ENCODE measurements around the gene DNAH10.

The DNAH10 gene

DNA sequence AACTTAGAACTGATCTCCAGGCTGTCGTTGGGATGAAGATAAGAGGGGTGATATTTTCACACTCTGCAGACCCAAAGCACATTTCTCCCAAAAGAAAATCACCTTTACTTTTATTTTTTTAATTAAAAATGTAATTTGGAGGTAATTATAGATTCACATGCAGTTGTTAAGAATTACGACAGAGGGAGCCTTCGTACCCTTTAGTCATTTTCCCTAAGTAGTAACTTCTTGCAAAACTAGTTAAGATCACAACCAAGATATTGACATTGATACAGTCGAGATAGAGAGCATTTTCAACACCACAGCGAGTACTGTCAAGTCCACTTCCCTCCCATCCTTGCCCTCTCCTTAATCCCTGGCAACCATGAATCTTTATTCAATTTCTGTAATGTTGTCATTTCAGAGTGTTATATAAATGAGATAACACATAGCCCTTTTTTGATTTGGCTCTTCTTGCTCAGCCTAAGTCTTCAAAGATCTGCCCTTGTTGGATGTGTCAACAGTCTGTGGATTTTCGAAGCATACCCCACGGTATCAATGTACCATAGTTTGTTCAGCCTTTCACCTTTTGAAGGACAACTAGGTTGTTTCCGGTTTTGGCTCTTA is 39.6 kb downstream of the DNAH10 start:
- no peak for FAIRE-seq

DNA sequence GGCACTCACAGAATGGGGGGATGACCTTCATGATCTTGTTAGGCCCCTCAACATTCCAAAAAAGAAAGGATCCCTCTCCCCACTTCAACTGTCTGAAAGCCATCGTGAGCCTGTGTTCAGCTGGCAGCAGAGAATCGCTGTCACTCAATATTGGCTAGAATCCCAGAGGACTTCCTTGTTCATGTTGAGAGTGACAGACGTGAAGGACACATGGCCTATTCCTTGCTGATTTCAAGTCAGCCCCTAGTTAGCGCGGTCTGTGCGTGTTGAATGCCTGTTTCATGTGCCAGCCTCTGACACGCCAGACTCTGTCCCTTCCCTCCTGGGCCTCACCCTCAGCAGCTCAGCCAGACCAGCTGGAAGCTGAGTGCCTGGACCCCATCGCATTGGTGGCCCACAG is 43.1 kb downstream of the DNAH10 start:
- no peak for FAIRE-seq

DNA sequence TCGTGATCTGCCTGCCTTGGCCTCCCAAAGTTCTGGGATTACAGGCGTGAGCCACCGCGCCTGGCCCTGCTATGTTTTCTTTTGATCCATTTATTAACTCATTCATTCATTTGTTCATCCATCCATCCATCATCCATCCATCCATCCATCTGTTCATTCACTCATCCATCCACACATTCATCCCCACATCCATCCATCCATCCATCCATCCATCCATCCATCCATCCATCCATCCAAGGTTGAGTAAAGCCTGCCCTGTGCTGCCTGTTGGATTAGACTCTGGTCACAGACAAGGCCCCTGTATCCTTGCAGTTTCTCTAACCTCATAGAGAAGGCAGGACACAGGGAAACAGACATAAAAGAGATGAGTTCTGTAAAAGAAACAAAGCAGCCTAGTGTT is 44.9 kb downstream of the DNAH10 start:
- FAIRE-seq = no peak

DNA sequence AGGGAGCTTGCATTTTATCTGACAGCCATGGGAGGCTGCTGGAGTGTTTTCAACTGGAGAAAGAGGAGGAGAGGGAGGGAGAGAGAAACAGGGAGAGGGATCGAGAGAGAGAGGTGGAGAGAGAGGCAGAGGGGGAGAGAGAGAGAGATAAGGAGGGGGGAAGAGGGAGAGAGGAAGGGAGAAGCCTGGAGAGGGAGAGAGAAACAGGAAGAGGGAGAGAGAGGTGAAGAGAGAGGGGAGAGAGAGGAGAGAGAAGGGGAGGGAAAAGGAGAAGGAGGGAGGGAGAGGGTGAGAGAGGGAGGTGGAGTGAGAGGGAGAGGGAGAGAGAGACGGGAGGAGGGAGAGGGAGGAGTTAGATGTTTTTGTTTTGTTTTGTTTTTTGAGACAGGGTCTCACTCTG is 45.6 kb downstream of the DNAH10 start:
- FAIRE-seq = no peak

DNA sequence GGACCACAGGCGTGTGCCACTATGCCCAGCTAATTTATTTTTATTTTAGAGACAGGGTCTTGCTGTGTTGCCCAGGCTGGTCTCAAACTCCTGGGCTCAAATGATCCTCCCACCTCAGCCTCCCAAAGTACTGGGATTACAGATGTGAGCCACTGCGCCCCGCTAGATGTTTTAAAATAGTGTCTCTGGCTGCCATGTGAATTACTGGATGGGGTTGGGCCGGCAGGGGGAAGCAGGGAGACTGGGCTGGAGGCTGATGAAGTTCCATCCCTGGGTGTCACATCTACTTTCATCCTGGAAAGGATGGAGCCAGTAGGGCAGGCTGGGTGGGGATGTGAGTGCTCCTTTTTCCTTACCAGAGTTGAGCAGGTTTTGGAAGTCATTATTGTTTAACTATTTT is 46.1 kb downstream of the DNAH10 start:
- no peak for FAIRE-seq

DNA sequence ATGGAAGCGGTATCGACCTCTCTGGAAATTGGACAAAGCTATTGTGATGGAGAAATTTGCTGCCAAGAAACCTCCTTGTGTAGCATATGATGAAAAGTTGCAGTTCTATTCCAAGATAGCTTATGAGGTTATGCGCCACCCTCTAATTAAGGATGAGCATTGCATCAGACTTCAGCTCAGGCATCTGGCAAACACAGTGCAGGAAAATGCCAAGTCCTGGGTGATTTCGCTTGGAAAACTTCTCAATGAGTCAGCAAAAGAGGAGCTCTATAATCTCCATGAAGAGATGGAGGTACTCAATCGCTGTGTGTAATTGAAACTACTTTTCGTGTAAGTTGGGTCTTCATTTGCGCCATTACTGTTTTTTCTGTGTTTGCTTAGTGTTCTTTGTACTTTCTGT is 51.2 kb downstream of the DNAH10 start:
- FAIRE-seq = no peak

DNA sequence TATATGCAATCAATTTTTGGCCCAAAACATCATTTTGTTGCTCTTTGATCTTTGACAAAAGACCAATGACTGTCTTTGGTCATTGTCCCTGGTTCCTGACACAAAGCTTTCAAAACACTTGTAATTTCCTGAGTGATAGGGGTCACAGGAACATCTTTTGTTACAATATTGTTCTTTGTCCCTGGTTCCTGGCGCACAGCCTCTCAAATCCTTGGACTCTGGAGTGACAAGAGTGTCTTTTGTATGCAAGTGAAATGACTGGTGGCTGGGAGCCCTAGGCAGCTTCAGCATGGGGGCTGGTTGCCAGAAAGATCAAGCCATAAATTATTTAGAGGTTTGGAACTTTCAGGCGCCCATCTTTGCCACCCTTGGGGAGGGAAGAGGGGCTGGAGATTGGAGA is 53.9 kb downstream of the DNAH10 start:
- no peak for FAIRE-seq

DNA sequence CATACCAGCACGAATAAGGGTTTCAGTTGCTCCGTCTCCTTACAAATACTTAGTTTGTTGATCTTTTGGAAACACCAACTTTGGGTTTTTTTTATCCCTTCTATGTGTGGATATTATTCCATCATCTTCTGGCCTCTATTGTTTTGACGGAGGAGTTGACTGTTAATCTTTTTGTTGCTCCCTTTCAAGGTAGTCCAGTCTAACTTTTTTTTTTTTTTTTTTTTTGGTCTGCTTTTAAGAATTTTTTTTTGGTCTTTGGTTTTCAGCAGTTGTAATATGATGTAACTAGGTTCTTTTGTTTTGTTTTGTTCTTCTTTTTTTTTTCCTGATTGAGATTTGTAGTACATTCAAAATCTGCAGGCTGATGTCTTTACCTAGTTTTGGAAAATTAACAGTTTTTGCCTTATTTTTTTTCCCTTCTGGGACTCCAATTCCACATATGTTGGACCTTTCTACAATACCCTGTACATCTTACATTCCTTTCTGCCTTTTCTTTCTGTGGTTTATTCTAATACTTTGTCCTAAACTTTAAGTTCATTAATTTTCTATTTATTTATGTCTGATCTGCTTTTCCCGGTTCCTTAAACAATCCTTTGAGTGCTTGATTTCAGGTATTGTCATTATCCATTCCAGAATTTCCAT is 54.9 kb downstream of the DNAH10 start:
- FAIRE-seq = no peak

DNA sequence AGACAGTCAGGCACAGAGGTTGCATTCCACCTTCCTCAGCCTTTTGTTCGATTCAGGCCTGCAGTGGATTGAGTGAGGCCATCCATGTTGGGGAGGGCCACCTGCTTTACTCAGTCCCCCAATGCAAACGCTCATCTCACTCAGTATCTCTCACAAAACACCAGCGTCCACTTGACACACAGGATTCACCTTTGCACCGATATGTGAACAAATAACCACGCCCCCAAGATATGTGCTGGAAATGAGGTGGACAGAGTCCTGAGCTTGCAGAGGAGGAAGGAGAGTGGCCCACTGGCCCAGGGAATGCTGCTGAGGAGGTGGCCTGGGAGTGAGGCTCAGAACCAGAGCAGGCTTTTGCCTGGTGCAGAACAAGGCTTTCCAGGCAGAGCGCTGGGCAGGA is 60.7 kb downstream of the DNAH10 start:
- FAIRE-seq = no peak

DNA sequence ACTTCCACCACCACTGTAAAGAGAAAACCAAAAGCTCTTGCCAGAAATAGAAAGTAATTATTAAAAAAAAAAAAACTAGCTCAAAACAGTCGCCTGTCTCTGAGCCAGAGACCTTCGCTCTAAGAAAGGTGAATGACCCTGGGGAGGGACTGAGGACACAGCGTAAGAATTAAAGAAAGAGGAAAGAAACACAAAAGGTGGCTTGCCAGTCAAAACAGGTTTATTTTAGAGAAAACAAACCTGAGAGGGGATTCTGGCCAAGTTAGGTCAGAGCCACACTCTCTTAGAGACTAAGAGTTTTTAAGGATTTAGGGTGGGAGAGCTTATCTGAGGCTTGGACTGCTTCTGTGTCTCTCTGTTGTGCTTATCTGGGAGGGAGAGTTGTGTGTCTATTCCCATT is 66.0 kb downstream of the DNAH10 start:
- no peak for FAIRE-seq

DNA sequence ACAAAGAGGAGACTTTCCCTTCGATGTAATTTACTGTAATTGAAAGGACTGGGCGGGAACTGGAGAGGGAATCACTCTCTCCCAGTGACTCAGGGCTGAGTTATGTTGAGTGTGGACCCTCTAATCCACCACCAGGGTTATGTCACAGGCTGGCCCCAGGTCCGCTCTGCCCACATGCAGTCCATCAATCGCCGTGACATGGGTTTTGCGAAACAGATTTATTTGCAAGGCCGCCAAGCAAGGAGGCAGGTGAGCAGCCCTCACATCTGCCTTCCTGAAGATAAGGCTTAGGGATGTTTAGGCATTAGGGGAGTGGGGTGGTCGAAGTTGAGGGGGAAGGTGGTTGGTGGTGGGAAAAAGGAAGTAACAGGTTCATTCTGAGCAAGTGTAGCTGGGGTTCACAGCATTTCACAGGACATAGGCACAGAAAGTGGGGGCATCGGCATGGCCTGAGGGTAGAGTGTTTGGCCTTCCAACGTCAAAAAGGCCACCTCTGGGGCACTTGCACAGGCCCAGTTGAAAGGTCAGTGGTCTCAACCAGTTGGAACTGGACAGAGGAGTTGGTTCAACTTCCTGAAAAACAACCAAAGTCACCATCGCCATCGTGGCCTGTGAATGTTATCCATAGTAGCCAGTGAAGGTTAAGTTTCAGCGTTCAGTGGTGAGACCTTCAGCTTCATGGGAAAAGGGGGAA is 66.9 kb downstream of the DNAH10 start:
- no peak for FAIRE-seq

DNA sequence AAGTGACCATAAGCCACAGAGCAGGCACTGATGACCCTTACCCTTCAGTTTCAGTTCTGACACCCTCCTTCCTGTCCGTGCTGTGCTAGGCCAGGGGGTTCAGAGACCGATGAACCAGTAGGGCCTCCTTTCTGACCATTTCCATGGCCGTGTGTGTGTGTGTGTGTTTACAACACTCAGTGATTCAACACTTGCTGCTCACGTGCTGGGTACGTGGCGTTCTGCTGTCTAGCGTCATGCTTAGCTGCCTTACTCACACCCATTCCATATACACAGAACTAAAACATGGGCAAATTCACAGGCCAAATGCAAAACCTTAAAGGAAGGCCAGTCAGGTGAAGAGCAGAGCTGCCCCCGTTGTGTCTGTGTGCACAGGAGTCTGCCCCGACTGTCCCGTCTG is 67.5 kb downstream of the DNAH10 start:
- no peak for FAIRE-seq

DNA sequence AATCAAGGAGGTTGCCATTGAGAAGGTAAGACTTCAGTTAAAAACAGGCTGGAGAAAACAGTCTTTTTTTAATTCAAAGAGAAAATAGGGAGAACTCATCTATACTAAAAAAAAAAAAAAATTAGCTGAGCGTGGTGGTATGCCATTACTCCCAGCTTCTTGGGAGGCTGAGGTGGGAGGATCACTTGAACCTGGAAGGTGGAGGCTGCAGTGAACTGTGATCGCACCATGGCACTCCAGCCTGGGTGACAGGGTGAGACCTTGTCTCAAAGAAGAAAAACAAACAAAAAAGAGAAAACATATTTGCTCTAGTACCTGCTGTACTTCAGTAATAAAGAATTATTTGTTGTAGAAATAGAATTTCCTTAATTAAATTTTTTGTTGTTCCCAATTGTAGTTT is 68.6 kb downstream of the DNAH10 start:
- FAIRE-seq = no peak

DNA sequence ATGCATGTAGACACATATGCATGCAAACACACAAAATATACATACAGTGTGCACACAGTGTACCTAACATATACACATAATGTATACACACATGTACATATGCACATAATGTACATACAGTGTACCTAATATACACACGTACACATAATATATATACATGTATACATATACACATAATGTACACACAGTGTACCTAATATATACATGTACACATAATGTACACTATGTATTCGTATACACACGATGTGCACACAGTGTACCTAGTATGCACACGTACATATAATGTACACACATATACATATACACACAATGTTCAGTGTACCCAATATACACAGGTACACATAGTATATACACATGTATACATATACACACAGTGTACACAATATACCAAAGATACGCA is 70.0 kb downstream of the DNAH10 start:
- FAIRE-seq = no peak

DNA sequence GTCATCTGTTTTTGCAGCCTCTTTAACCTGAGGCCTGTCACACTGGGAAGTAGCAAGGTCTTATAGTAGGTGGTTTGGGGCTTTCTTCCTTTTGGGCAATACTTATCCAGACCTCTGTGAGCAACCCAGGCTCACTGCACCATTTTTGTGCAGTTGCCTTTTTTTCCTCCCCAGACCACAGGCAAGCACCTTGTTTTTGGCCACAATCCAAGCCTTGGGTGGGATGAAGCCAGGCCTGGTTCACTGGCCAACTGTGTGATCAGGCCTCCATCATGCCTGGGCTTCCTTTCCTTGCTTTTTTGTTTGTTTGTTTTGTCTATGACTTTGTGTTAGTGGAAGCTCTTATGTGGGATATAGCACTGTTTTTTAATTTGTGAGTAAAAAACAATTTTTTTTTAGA is 71.7 kb downstream of the DNAH10 start:
- no peak for FAIRE-seq

DNA sequence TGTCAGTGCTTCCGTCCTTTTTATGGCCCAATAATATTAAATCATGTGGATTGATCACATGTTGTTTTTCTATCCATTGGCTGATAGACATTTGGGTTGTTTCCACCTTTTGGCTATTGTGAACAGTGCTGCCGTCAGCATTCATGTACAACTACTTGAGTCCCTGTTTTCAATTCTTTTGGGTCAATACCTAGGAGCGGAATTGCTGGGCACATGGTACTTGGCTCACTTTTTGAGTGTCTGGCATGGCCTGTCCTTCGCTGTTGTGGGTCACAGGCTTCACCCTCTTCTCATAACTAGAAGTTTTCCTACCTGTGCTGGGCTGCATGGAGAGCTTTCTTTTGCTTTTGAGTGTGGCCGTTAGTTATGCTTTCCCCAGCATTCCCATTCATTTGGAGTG is 72.7 kb downstream of the DNAH10 start:
- no peak for FAIRE-seq

DNA sequence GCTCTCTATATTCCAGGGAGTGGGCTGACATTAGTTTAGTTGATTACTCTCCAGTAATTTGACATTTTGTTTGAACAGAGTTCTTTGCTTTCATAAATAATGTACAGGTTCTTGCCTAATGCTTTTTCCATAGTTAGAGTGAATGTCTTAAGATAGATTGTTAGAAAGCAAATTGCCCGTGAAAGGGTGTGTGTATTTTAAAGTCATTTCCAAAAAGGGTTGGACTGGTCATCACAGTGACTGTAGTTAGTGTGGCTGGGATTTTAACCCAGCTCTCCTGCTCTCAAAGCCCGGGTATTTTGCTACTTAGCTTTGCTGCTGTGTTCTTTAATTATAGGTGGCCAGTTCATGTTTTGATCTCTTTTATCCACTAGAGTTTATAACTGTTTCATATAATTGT is 74.2 kb downstream of the DNAH10 start:
- no peak for FAIRE-seq

DNA sequence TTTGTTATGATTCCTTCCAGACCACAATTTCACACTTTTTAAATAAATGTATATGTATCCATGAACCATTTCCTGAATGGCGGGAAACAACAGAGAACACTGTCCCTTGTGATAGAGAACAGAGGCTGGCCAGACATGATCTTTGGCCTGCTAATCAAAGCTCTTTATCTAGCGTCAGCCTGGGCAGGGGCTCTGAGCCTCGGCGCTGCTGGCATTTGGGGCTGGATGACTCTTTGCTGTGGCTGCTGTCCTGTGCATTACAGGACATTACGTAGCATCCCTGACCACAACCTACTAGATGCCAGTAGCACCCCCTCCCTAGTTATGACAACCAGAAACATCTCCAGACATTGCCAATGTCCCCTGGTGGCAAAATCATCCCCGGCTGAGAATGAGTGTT is 77.7 kb downstream of the DNAH10 start:
- no peak for FAIRE-seq

DNA sequence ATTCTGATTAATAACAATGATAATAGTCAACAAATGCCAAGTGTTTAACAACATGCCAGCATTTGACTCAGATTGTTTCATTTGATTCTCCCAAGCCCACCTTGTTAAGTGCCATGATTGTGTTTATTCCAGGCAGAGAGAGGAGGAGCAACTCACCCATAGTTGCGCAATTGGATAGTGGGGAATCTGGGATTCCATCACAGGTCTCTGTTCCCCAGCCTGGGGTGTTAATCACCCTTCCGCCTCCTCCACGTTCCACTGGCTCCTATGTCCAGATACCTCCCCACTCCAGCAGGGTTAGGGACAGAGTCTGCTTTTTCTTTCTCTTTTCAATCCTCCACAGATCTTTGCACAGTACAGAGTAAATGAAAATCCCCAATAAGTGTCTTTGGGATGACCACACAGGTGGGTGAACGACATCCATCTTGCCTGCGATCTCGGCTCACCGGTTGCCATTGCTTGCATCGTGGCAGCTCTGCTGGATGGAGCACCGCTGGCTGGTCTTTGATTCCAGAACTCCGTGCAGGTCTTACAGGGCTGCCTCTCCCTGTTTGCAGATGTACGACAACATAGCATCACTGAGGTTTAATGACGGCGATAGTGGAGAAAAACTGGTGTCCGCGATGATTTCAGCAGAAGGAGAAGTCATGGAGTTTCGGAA is 78.8 kb downstream of the DNAH10 start:
- FAIRE-seq = no peak

DNA sequence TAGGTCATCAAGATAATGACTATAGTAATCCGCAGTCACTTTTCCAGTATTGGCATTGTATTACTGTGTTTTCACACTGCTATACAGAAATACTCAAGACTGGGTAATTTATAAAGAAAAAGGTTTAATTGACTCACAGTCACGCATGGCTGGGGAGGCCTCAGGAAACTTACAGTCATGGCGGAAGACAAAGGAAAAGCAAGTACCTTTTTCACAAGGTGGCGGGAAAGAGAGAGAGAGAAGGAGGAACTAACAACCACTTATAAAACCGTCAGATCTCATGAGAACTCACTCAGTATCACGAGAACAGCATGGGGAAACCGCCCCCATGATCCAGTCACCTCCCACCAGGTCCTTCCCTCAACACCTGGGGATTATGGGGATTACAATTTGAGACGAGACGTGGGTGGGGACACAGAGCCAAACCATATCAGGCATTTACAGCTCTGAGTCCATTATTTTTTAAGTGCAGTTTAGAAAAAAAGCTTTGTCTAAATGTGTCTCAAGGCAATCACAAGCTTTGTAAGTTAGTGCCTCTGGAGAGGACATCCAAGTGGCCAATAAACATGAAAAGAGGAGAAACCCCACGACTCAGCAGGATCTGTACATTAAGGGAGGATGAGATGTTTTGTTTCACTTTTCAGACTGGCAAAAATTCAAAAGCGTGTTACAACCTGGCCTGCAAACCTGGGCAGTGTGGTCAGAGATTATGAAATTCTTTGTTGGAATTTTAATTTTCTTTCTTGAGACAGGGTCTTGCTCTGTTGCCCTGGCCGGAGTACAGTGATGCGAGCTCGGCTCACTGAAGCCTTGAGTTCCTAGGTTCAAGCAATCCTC is 82.0 kb downstream of the DNAH10 start:
- FAIRE-seq = no peak

DNA sequence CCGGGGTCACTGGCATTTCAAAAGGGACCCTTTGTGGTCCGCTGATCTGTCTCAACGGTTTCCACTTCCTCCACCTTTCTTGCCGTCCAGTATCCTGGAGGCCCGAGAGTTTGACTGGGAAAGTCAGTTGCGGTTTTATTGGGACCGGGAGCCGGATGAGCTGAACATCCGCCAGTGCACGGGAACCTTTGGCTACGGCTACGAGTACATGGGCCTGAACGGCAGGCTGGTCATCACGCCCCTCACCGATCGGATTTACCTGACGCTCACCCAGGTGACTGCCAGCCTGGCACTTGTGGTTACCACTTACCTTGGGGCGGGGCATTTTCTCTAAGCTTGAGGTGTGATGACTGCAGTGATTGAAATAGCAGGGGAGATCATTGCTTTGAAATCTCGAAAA is 83.8 kb downstream of the DNAH10 start:
- FAIRE-seq = no peak

DNA sequence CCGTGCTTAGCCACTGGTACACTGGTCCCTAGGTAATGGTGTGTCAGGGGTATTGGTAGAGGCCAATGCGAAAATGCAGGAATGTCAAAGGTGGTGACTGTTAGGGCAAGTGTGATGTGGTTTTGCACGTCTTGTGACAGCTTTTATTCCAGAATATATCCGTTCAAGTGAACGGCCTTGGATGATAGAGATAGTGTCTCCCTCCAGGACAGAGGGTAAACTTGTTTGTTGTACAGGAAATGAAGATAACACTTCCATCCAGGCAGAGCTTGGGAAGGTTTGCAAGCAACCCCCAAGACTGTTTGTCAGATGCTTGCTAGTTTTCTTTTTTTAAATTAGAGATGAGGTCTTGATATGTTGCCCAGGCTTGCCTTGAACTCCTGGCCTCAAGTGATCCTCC is 84.2 kb downstream of the DNAH10 start:
- FAIRE-seq = no peak

DNA sequence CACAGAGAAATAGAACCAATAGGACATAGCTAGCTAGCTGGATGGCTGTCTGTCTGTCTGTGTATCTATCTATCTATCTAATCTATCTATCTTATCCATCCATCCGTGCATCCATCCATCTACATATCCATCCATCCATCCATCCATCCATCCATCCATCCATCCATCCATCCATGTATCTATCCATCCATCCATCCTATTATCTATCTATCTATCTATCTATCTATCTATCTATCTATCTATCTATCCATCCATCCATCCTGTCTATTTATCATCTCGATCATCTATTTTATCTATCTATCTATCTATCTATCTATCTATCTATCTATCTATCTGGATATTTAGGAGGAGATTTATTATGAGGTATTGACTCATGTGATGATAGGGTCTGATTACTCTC is 84.9 kb downstream of the DNAH10 start:
- no peak for FAIRE-seq

Data from colon (tissue), 2 donors.